GM06990 (cell line): ENCODE data around the gene PDK2.
A peak's percentile ranks its signal among the peaks of the same experiment; 100 is the strongest.

Source experiments
- DNase-seq: peaks from one replicate; pipeline ENCODE4 v3.0.0-alpha.2; 2011; ENCODE audit not compliant: insufficient read length; ENCODE audit errors: extremely low read depth
- H3K27me3 ChIP-seq: replicated peaks from 2 replicates; pipeline ENCODE4 v1.6.0; 2011; ENCODE audit warnings: low read length; ENCODE audit not compliant: control insufficient read depth, insufficient read depth
- H3K36me3 ChIP-seq: 2 replicates; pipeline ENCODE4 v1.5.1; 2011; ENCODE audit warnings: low read length; ENCODE audit not compliant: control insufficient read depth, insufficient read depth
- H3K4me3 ChIP-seq: replicated peaks from 2 replicates; pipeline ENCODE4 v1.5.1; 2011; ENCODE audit warnings: low read depth, mild to moderate bottlenecking, control low read depth, low read length
- CTCF ChIP-seq: IDR thresholded peaks from 2 replicates; pipeline ENCODE4 v1.5.1; 2011; ENCODE audit warnings: low read length, control low read depth, mild to moderate bottlenecking, inconsistent platforms; ENCODE audit not compliant: insufficient read depth, poor library complexity, severe bottlenecking

Gene PDK2

GRCh38 chr17:50108556-50108955 is 13.4 kb downstream of the PDK2 start:
- H3K36me3 ChIP-seq = no peaks in the 10 kb centered on the region; the same call in none of the 2 replicates
- no peak overlapping the region for H3K4me3 ChIP-seq
- DNase-seq = no peak
- TF ChIP-seq CTCF = no peak
- no peaks in the 10 kb centered on the region for H3K27me3 ChIP-seq

- Histone ChIP-seq H3K27me3 (no peaks in the 10 kb centered on the region), H3K36me3 (no peaks in the 10 kb centered on the region; the same call in none of the 2 replicates), H3K4me3 (no peak overlapping the region)
- TF ChIP-seq CTCF = no peak
- DNase-seq = no peak
These were observed 14.1 kb downstream of the PDK2 start for GRCh38 chr17:50109207-50109606.

DNA sequence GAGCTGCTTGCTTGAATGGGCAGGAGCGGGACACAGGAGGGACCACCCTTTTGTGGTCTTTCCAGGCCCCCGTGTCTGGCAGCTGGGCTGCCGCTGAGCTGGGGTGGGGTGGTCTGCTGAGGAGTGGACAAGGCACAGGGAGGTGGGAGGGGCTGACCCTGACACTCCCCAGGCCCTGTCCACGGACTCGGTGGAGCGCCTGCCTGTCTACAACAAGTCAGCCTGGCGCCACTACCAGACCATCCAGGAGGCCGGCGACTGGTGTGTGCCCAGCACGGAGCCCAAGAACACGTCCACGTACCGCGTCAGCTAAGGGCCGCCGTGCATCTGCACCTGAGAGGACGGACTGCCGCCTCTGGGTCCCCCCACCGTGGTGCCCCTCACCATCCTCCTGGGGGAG is 14.6 kb downstream of the PDK2 start:
- no peaks in the 10 kb centered on the region; the same call in none of the 2 replicates for H3K36me3 ChIP-seq

GRCh38 chr17:50110591-50111349 is 15.6 kb downstream of the PDK2 start:
- no peak for TF ChIP-seq CTCF
- Histone ChIP-seq H3K27me3 (no peaks in the 10 kb centered on the region), H3K36me3 (no peaks in the 10 kb centered on the region; the same call in none of the 2 replicates), H3K4me3 (no peak overlapping the region)
- no peak for DNase-seq

More for the DNA sequence above, 14.6 kb downstream of the PDK2 start:
- no peak for TF ChIP-seq CTCF
- no peaks in the 10 kb centered on the region for H3K27me3 ChIP-seq
- DNase-seq = no peak
- no peak overlapping the region for H3K4me3 ChIP-seq

DNA sequence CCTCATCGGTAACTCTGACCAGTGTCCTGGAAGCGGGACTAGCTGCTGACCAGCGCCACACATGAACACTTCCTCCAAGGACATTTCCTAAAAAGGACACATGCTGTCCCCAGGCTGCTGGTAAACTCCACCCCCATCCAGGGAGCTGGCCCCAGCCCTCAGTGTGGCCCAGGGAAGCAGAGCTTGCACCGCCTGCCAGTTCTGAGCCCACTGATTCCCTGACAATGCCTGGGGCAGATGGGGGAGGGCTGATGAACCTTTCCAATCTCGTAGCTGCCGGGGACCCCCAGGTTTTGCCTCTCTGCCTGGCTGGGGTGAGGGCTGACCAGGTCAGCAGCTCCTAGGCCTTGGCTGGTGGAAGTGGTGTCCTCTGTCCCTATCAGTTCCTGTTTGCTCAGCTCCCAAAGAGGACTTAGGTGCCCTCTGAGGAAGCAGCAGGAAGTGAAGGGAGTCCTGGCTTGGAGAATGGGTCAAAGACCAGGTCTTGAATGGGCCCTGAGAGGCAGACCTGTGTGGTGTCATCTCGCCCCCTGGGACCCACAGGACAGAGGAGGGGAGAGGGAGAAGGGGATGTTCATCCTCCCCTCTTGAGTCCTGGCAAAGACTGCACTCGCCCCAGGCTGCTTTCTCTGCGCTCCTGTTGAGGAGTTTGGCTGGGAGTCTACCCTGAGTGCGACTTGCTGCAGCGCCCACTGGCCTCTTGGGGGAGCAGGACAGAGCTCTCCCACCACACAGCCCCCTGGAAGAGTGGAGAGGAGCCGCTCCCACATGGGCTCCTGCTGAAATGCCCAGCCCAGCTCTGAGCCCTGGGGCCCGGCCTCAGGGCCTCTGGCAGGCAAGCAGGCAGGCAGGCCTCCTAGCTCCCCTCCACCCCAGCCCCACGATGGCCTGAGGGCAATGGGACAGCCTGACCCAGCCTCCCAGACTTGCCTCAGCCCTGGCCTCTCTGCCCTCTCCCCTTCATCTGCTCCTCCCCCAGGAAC is 16.8 kb downstream of the PDK2 start:
- no peaks in the 10 kb centered on the region; the same call in 1 of the 2 replicates for H3K36me3 ChIP-seq
- no peak for DNase-seq
- no peaks in the 10 kb centered on the region for H3K27me3 ChIP-seq
- no peak overlapping the region for H3K4me3 ChIP-seq
- TF ChIP-seq CTCF = peak; percentile 15
